ENCODE results near the gene KDM6A. TPM values are rescaled to one million over a fixed set of nuclear protein-coding genes. Genes with fewer than 3 reads are reported as not detected.

KDM6A gene
- total RNA-seq, 1 experiment from 2014 or later = 21.0 TPM

GRCh38 chrX:44961817-44962607, 89.0 kb downstream of the KDM6A start:
- Histone ChIP-seq H3K4me3 (replicated peaks in 1 of 2; ENCODE audit: low read depth in 1 of 2, low read length in 2 of 2) (no peak overlapping the region), H3K79me2 (ENCODE audit: insufficient read depth, low read length) (peaks cover 51% of the 10 kb centered on the region), H3K36me3 (ENCODE audit: control insufficient read depth in 1 of 2, insufficient read depth in 2 of 2, low read length in 2 of 2) (no peaks in the 10 kb centered on the region), H3K4me1 (ENCODE audit: control insufficient read depth in 1 of 2, insufficient read depth in 2 of 2, low read length in 2 of 2) (no peaks in the 10 kb centered on the region), H3K4me2 (ENCODE audit: low read length) (no peak overlapping the region), H3K27ac (ENCODE audit: low read depth, low read length) (no peak overlapping the region), H3K9me2 (ENCODE audit: insufficient read depth) (no peaks in the 10 kb centered on the region), H3K9me3 (ENCODE audit: control insufficient read depth in 1 of 2, insufficient read depth in 1 of 2, low read depth in 1 of 2, low read length in 2 of 2) (no peaks in the 10 kb centered on the region), H3K9ac (ENCODE audit: low read length) (no peak overlapping the region), H4K20me1 (ENCODE audit: insufficient read depth) (no peaks in the 10 kb centered on the region), H2AFZ (ENCODE audit: low read depth, low read length, poor library complexity, severe bottlenecking) (no peak overlapping the region), H3K27me3 (ENCODE audit: insufficient read depth, low read length) (no peaks in the 10 kb centered on the region)
- DNase-seq (ENCODE audit: low read depth, low spot score) (no peak), ATAC-seq (no peak)
- BruUV-seq (replicated peaks) = TSS peak; percentile 36
- intact Hi-C loops (cut with micrococcal nuclease) = no loop called here
- CTCF ChIA-PET = no interaction called here
- TF ChIP-seq ZBTB33 (IDR thresholded peaks at IDR 0.05; ENCODE audit: extremely low read depth, insufficient replicate concordance, low read length) (no peak), CTCF (IDR thresholded peaks at IDR 0.05 in 2 of 3, conservative IDR thresholded peaks at IDR 0.05 in 1 of 3; ENCODE audit: borderline replicate concordance in 1 of 3, insufficient read depth in 1 of 3, low read depth in 2 of 3, low read length in 2 of 3) (no peak), TCF7L2 (IDR thresholded peaks at IDR 0.05; ENCODE audit: borderline replicate concordance, extremely low read depth, insufficient read depth, insufficient read length) (no peak), EGR1 (IDR thresholded peaks at IDR 0.05; ENCODE audit: low read depth) (no peak), POLR2A (IDR thresholded peaks at IDR 0.05; ENCODE audit: borderline replicate concordance, extremely low read depth, insufficient read depth, insufficient read length) (no peak), RAD21 (IDR thresholded peaks at IDR 0.05; ENCODE audit: low read depth) (no peak), YY1 (IDR thresholded peaks at IDR 0.05; ENCODE audit: extremely low read depth, insufficient replicate concordance, low read depth, low read length) (no peak), FOSL1 (IDR thresholded peaks at IDR 0.05; ENCODE audit: low read depth) (no peak), EZH2 (IDR thresholded peaks at IDR 0.05) (no peak), SIN3A (IDR thresholded peaks at IDR 0.05; ENCODE audit: low read depth) (no peak), ATF3 (IDR thresholded peaks at IDR 0.05) (no peak), JUND (IDR thresholded peaks at IDR 0.05) (no peak), SRF (IDR thresholded peaks at IDR 0.05; ENCODE audit: low read depth) (no peak), CEBPB (IDR thresholded peaks at IDR 0.05; ENCODE audit: low read depth) (no peak), SP1 (IDR thresholded peaks at IDR 0.05; ENCODE audit: low read depth) (no peak), POLR2AphosphoS5 (IDR thresholded peaks at IDR 0.05; ENCODE audit: low read depth, low read length) (no peak), MAX (IDR thresholded peaks at IDR 0.05) (no peak), CBX3 (IDR thresholded peaks at IDR 0.05; ENCODE audit: low read depth) (no peak), ELF1 (IDR thresholded peaks at IDR 0.05; ENCODE audit: borderline replicate concordance, low read depth) (no peak)
- POLR2A ChIA-PET = no interaction called here
- RAD21 ChIA-PET (ENCODE audit: low non-redundant PET in 1 of 2, low total read pairs in 2 of 2, uncharacterized antibody in 2 of 2, unreplicated experiment in 2 of 2) = no interaction called here

Measured in HCT116 (cell line).